NCI-H128 (cell line): ENCODE data around the gene ZNF664.
A peak's percentile ranks its signal among the peaks of the same experiment; 100 is the strongest.

Source experiments
- DNase-seq: peaks from one replicate; lab custom pipeline; 2025; ENCODE audit not compliant: unreplicated experiment; lab: John Stamatoyannopoulos, UW

ZNF664 gene

GRCh38 chr12:123972457-123973401 is at the start of gene ZNF664, which contains the start of gene CCDC92:
Gene ZNF664 (plus strand): TSS chr12:123973215. CDS start chr12:124012145, 38,930 bp downstream.
Gene CCDC92 (minus strand): TSS chr12:123972831. CDS start chr12:123944305, 28,526 bp downstream.
- DNase-seq, result peak; percentile 86

GRCh38 chr12:123923927-123924326 is 49.1 kb upstream of the ZNF664 start:
- DNase-seq, result no peak

DNA sequence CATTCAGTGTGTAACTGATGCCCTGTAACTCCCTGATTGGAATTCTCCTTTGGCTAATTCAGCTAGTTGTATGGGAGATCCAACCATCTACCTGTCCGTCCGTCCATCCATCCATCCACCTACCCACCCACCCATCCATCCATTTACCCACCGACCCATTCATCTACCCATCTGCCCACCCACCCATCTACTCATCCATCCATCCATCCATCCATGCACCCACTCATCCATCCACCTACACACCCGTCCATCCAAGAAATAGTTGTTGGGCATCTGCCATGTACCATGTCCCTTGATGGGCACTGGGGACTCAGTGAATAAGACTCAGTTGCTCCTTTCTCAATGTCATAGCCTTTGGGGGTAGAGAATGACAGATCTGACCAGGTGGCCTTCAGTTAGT is 48.5 kb upstream of the ZNF664 start:
- no peak for DNase-seq

DNA sequence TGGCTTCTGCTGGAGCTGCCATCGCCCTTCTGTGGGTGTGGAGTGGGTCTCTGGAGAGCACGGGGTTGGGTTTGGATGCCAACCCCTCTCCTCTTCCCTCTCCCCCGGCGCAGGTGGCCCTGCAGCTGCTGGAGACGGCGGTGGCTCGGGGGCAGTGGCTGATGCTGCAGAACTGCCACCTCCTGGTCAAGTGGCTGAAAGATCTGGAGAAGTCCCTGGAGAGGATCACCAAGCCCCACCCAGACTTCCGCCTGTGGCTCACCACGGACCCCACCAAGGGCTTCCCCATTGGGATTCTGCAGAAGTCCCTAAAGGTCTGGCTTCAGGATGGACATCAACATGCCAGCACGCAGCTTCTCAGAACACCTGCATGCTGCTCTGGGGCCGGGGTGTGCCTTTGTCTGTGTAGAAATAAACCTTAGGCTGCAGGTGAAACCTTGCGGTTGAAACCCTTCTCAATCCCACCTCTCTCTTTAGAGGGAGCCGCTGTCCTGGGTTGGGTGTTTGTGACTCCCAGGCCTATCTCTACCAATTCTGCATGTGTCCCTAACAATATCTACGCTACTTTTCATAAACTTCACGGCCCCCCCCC is 44.6 kb upstream of the ZNF664 start:
- no peak for DNase-seq

DNA sequence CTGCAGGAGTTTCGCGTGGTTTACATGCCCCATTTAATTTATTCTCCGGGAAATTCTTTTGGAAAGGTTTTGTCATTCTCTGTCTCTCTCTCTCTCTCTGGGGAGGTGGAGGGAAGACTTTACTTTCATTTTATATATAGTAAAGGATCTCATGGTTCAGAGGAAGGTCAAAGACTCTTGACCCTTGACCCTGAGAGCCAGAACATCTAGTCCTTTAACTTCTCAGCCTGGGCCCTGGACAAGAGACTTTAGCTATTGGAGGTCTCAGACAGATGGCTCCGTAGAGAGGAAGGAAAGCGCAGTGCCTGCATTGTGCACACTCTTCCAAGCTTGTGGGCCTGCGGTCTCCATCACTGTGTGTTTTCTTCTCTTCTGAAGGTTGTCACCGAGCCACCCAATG is 44.1 kb upstream of the ZNF664 start:
- DNase-seq, result no peak

GRCh38 chr12:123929946-123930583 is 43.0 kb upstream of the ZNF664 start:
- no peak for DNase-seq

DNA sequence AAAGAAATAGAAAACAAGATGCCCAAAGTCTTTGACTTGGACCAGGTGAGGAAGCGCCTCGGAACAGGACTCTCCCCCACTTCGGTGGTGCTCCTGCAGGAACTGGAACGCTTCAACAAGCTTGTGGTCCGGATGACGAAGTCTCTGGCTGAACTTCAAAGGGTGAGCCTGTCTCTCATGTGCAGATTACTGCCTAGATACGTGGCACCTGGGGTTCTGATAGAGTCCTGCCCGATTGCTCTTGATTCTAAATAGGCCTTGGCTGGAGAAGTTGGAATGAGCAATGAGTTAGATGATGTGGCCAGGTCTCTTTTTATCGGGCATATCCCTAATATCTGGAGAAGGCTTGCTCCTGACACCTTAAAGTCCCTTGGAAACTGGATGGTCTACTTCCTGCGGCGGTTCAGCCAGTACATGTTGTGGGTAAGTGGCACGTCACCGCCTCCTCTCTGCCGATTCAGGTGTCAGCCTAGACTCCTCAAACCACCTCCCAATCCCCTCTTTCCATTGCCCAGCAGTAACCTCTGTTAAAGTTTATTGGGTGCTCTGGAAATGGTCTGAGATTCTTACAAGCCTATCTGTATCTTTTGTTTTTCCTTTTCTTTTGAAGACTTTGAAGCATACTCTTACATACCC is 41.2 kb upstream of the ZNF664 start:
- DNase-seq, result no peak

GRCh38 chr12:123933214-123933613 is 39.8 kb upstream of the ZNF664 start:
- no peak for DNase-seq

GRCh38 chr12:123934016-123934620 is 38.9 kb upstream of the ZNF664 start:
- DNase-seq, result no peak

GRCh38 chr12:123934829-123935228 is 38.2 kb upstream of the ZNF664 start:
- no peak for DNase-seq

- DNase-seq, result no peak
These were observed 37.1 kb upstream of the ZNF664 start for GRCh38 chr12:123935956-123936355.

GRCh38 chr12:123936471-123936870 is 36.5 kb upstream of the ZNF664 start:
- no peak for DNase-seq

DNA sequence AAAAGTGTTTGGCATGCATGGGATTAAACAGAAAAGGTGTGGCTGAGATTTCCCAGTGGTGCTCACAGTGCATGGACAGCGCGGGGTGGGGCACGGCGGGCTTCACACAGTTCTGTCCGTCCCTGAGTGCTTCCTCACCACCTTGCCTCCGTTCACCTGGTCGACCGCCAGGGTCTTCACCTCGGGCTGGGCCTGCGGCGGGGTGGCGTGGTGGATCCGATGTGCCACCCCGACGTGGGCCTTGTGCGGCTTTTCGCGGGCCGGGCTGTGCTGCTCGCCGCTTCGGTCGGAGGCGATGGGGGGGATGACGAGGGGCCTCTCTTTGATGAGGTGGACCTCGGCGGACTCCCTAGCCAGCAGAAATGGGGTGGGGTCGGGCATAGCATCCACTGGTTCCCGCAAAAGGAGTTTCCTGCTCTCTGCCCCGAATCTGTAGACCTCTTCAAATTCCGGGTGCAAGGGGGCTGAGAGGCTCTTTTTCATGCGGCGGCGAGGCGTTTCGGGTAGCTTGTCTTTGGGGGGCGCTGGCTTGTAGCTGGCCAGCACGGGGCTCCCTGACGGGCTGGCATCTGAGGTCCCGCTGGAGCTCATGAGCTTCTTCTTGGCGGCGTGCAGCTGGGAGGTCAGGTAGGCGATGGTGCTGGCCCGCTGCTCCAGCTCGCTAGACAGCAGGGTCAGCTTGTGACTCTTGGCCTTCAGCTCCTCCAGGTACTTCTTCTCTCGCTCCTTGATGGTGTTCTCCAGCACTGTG is 35.9 kb upstream of the ZNF664 start:
- no peak for DNase-seq

DNA sequence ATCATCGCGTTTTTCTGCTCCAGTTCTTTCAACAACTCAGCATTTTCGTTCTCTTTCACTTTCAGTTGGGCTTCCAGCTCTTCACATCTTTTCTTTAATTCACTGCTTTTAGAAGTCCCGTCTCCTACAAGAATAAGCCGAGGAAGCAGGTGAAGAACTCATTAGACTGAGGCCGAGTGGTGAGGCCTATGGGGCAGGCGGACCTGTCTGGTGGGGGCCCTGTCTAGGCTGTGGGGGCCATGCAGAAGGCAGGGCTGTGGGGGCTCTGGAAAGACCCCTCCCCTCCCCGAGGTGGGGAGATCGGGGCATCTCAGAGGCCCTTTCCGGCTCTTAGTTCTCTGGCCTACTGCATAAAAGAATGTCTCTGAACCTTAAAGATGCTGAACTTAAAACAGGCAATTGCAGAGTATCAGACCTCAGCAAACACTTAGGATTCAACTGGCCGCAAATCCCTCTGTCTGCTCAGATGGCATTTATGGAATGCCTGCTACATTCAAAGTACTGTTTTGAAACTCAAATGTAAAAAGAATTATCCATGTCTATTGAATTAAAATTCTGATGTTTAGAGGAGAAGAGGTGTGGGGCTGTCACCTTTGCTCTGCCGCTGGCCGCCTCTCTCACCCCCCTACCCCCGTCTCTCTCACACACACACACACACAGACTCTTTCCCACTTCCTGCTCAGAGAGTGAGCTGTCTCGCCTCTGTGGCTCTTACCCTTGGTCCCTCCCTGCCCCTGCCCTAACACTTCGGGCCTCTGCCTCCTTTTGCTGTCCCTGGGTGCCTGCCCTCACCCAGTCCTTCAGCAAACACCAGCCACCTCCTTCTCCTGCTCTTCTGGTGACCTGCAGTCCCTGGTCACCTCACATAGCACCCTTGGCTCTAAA is 35.1 kb upstream of the ZNF664 start:
- no peak for DNase-seq

DNA sequence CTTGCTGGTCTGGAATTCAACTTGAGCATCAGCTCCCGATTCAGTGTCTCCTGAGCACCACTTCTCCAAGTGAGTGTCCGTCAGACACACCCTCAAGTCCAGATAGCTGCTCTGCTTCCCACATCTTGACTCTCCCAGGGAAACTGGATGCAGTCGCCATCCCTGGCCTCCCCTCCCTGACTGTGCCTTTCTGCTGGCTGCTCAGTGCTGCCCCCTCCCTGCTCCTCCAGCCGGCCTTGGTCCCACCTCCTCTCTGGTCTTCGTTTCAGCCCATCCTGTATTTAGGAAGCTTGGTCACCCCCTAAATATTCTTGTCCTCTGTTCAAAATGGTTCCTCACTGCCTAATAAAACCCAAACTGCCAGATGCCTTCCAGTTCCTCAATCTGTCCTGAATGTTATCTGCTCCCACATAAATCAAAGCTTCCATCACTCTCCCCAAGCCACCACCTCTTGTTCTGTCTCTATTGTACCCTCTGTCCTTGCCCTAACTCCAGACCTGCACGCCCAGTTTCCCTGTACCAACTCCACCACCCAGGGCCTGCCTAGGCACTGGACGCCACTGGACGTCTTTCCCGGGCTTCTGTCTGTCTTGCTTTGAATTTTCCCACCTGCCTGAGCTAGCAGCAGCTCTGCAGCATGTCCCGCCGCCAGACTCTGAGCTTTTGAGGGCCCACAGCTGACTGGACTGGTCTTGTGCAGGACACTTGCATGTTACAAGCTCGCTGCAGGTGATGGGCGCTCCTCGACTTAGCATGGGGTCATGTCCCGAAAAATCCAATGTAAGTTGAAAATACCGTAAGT is 34.1 kb upstream of the ZNF664 start:
- DNase-seq, result no peak

- no peak for DNase-seq
These were observed 33.0 kb upstream of the ZNF664 start for GRCh38 chr12:123939716-123940626.

DNA sequence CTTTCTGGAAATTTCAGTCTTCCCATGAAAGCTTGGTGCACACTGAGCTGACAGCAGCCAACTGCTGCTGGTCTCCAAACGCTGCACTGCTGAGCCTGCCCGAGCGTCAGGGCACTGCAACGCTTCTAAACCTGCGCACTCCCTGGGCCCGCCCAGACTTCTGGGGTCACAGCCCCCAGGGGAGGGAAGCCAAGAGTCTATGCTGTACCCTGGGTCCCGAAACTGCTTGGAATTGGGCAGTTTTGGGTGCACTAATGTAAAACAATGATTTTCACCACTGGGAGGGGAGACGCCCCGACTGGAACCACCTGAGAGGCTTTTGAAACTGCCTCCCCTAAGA is 32.4 kb upstream of the ZNF664 start:
- no peak for DNase-seq
